ENCODE measurements around the gene GPAM. TPM values are rescaled to one million over a fixed set of nuclear protein-coding genes. Genes with fewer than 3 reads are reported as not detected.

Gene GPAM
- total and polyA plus RNA-seq, 9 of the 15 experiments (the other 6 are each of a cell fraction or from before 2014, with no cell fraction given) = 3.5 to 7.5 (median 5.5) TPM

DNA sequence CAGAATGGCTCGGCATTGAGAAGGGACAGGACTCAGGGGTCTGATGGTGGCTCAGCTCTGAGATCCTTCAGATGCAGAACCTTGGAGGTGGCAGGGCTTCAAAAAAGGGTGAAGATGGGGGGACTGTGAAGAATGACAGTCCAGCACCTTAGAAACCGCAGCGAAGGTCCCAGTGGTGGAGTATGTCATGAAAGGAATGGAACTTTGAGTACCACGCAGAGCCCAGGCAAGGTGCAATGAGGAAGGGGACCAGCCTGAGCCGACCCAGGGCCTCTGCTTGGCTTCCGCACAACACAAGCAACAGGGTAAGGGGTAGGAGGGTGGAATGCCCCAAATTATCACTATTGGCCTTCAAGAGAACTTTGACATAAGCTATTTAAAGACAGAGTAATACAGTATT, 8.2 kb upstream of the GPAM start:
- H3K9ac ChIP-seq (ENCODE audit: insufficient read depth in 1 of 2, low read depth in 2 of 2, low read length in 2 of 2) = no peak overlapping the region
- H3K4me2 ChIP-seq (ENCODE audit: insufficient read depth, low read length) = no peak overlapping the region
- H3K27ac ChIP-seq (ENCODE audit: extremely low read depth, low read depth, low read length) = no peak overlapping the region
- DNase-seq (ENCODE audit: extremely low read depth in 1 of 4, low spot score in 3 of 4) (no peak), FAIRE-seq (no peak), ATAC-seq (no peak)
- H3K36me3 ChIP-seq (ENCODE audit: control insufficient read depth, insufficient read depth, low read length) = no peaks in the 10 kb centered on the region
- H2AFZ ChIP-seq (ENCODE audit: low read depth, low read length) = no peak overlapping the region
- no peaks in the 10 kb centered on the region for H3K79me2 ChIP-seq (ENCODE audit: control insufficient read depth, insufficient read depth, low read length)
- H3K4me1 ChIP-seq (replicated peaks in 1 of 2; ENCODE audit: control insufficient read depth in 2 of 2, insufficient read depth in 2 of 2, low read length in 2 of 2) = no peaks in the 10 kb centered on the region; a peak in 1 of 5 replicates
- no peaks in the 10 kb centered on the region for H3K9me1 ChIP-seq (ENCODE audit: control insufficient read depth, insufficient read depth, low read length)
- no TSS peak for BruUV-seq (replicated peaks)
- H3K4me3 ChIP-seq = no peak overlapping the region
- H3K27me3 ChIP-seq (ENCODE audit: control insufficient read depth in 2 of 2, insufficient read depth in 2 of 2, low read length in 2 of 2) = no peaks in the 10 kb centered on the region
- H3K9me3 ChIP-seq (replicated peaks; ENCODE audit: control insufficient read depth, insufficient read depth, low read depth, low read length) = no peaks in the 10 kb centered on the region; the same call in 1 of the 2 replicates
- ChIA-PET CTCF (ENCODE audit: low intra/inter-chr PET ratio) (no interaction called here), POLR2A (interaction anchor here (0.6 kb wide), 1 partner anchor 87 kb away, joined by 3 read pairs; no protein-coding TSS in a partner anchor)
- H4K20me1 ChIP-seq (replicated peaks; ENCODE audit: control insufficient read depth, insufficient read depth, low read length) = no peaks in the 10 kb centered on the region
- in situ Hi-C loops (cut with MboI) (no loop called here), intact Hi-C loops (cut with micrococcal nuclease) (no loop called here)
- WGBS (ENCODE audit: insufficient coverage, low coverage, missing lambda C conversion rate) = 23% methylated on average over 6 of the region's 6 CpGs
- TF ChIP-seq MTA3 (IDR thresholded peaks at IDR 0.05; ENCODE audit: borderline replicate concordance) (no peak), PHTF2 (CRISPR knock-in tag; IDR thresholded peaks at IDR 0.05) (no peak), ZKSCAN1 (IDR thresholded peaks at IDR 0.05; ENCODE audit: low read depth, low read length) (no peak), TCF7 (IDR thresholded peaks at IDR 0.05; ENCODE audit: borderline replicate concordance) (no peak), PHB2 (IDR thresholded peaks at IDR 0.05; ENCODE audit: low read depth) (no peak), MYC (IDR thresholded peaks at IDR 0.05; ENCODE audit: low read depth, low read length) (no peak), MYC (CRISPR knock-in tag; IDR thresholded peaks at IDR 0.05; ENCODE audit: borderline replicate concordance, low read depth) (no peak), PTTG1 (tag; IDR thresholded peaks at IDR 0.05; ENCODE audit: low read depth) (no peak), ZKSCAN3 (CRISPR knock-in tag; IDR thresholded peaks at IDR 0.05) (no peak), MAFF (IDR thresholded peaks at IDR 0.05; ENCODE audit: low read length) (no peak), SP1 (CRISPR knock-in tag; IDR thresholded peaks at IDR 0.05) (no peak), SRSF1 (IDR thresholded peaks at IDR 0.05; ENCODE audit: low read depth, low read length) (no peak), BHLHE40 (IDR thresholded peaks at IDR 0.05; ENCODE audit: low read length) (no peak)
- TF ChIP-seq, protein P1, sequence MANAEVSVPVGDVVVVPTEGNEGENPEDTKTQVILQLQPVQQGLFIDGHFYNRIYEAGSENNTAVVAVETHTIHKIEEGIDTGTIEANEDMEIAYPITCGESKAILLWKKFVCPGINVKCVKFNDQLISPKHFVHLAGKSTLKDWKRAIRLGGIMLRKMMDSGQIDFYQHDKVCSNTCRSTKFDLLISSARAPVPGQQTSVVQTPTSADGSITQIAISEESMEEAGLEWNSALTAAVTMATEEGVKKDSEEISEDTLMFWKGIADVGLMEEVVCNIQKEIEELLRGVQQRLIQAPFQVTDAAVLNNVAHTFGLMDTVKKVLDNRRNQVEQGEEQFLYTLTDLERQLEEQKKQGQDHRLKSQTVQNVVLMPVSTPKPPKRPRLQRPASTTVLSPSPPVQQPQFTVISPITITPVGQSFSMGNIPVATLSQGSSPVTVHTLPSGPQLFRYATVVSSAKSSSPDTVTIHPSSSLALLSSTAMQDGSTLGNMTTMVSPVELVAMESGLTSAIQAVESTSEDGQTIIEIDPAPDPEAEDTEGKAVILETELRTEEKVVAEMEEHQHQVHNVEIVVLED (CRISPR knock-in tag; IDR thresholded peaks at IDR 0.05) = no peak
- TF ChIP-seq, protein P2, sequence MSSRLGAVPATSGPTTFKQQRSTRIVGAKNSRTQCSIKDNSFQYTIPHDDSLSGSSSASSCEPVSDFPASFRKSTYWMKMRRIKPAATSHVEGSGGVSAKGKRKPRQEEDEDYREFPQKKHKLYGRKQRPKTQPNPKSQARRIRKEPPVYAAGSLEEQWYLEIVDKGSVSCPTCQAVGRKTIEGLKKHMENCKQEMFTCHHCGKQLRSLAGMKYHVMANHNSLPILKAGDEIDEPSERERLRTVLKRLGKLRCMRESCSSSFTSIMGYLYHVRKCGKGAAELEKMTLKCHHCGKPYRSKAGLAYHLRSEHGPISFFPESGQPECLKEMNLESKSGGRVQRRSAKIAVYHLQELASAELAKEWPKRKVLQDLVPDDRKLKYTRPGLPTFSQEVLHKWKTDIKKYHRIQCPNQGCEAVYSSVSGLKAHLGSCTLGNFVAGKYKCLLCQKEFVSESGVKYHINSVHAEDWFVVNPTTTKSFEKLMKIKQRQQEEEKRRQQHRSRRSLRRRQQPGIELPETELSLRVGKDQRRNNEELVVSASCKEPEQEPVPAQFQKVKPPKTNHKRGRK (tag; IDR thresholded peaks at IDR 0.05) = no peak
- TF ChIP-seq, protein P3, sequence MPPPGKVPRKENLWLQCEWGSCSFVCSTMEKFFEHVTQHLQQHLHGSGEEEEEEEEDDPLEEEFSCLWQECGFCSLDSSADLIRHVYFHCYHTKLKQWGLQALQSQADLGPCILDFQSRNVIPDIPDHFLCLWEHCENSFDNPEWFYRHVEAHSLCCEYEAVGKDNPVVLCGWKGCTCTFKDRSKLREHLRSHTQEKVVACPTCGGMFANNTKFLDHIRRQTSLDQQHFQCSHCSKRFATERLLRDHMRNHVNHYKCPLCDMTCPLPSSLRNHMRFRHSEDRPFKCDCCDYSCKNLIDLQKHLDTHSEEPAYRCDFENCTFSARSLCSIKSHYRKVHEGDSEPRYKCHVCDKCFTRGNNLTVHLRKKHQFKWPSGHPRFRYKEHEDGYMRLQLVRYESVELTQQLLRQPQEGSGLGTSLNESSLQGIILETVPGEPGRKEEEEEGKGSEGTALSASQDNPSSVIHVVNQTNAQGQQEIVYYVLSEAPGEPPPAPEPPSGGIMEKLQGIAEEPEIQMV (tag; conservative IDR thresholded peaks at IDR 0.05; ENCODE audit: low read depth) = no peak
- TF ChIP-seq, protein P4, sequence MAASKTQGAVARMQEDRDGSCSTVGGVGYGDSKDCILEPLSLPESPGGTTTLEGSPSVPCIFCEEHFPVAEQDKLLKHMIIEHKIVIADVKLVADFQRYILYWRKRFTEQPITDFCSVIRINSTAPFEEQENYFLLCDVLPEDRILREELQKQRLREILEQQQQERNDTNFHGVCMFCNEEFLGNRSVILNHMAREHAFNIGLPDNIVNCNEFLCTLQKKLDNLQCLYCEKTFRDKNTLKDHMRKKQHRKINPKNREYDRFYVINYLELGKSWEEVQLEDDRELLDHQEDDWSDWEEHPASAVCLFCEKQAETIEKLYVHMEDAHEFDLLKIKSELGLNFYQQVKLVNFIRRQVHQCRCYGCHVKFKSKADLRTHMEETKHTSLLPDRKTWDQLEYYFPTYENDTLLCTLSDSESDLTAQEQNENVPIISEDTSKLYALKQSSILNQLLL (CRISPR knock-in tag; IDR thresholded peaks at IDR 0.05; ENCODE audit: borderline replicate concordance) = no peak
- TF ChIP-seq, protein P5, sequence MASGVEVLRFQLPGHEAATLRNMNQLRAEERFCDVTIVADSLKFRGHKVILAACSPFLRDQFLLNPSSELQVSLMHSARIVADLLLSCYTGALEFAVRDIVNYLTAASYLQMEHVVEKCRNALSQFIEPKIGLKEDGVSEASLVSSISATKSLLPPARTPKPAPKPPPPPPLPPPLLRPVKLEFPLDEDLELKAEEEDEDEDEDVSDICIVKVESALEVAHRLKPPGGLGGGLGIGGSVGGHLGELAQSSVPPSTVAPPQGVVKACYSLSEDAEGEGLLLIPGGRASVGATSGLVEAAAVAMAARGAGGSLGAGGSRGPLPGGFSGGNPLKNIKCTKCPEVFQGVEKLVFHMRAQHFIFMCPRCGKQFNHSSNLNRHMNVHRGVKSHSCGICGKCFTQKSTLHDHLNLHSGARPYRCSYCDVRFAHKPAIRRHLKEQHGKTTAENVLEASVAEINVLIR (CRISPR knock-in tag; IDR thresholded peaks at IDR 0.05) = no peak

All from K562 (cell line).